ENCODE results near the gene IL4. TPM values are rescaled to one million over a fixed set of nuclear protein-coding genes. Genes with fewer than 3 reads are reported as not detected.
A peak's percentile ranks its signal among the peaks of the same experiment; 100 is the strongest.

IL4 gene
- total and polyA plus RNA-seq, 9 of the 15 experiments (the other 6 are each of a cell fraction or from before 2014, with no cell fraction given): 0.22 to 0.62 TPM; not detected in 7

DNA sequence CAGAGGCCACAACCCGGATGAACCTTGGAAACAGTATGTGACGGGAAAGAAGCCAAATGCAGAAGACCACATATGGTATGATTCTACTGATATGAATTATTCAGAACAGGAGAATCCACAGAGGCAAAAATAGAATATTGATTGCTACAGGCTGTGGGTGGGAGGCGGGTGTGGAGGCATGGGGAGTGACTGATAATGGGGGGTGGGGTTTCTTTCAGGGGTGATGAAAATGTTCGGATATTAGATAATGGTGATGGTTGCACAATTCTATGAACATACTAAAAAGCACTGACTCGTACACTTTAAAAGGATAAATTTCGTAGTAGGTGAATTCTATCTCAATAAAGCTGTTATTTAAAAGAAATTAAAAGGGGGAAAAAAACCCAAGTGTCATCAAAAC is 10.7 kb downstream of the IL4 start (continued):
- no peak for TF ChIP-seq ASH1L (IDR thresholded peaks at IDR 0.05; ENCODE audit: borderline replicate concordance, low read depth, partially characterized antibody)
- TF ChIP-seq ZSCAN29 (IDR thresholded peaks at IDR 0.05): no peak
- no peak for TF ChIP-seq FOXJ3 (CRISPR knock-in tag; IDR thresholded peaks at IDR 0.05)
- TF ChIP-seq BRF1 (IDR thresholded peaks at IDR 0.05; ENCODE audit: borderline replicate concordance, extremely low read depth, insufficient read length): no peak
- peak; percentile 89 for TF ChIP-seq CBFA2T3 (IDR thresholded peaks at IDR 0.05)
- no peak for TF ChIP-seq POLR2A (conservative IDR thresholded peaks at IDR 0.05)
- TF ChIP-seq, protein P1, sequence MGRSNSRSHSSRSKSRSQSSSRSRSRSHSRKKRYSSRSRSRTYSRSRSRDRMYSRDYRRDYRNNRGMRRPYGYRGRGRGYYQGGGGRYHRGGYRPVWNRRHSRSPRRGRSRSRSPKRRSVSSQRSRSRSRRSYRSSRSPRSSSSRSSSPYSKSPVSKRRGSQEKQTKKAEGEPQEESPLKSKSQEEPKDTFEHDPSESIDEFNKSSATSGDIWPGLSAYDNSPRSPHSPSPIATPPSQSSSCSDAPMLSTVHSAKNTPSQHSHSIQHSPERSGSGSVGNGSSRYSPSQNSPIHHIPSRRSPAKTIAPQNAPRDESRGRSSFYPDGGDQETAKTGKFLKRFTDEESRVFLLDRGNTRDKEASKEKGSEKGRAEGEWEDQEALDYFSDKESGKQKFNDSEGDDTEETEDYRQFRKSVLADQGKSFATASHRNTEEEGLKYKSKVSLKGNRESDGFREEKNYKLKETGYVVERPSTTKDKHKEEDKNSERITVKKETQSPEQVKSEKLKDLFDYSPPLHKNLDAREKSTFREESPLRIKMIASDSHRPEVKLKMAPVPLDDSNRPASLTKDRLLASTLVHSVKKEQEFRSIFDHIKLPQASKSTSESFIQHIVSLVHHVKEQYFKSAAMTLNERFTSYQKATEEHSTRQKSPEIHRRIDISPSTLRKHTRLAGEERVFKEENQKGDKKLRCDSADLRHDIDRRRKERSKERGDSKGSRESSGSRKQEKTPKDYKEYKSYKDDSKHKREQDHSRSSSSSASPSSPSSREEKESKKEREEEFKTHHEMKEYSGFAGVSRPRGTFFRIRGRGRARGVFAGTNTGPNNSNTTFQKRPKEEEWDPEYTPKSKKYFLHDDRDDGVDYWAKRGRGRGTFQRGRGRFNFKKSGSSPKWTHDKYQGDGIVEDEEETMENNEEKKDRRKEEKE (IDR thresholded peaks at IDR 0.05; ENCODE audit: borderline replicate concordance in 1 of 2, control insufficient read depth in 1 of 2, low read depth in 2 of 2, low read length in 1 of 2): no peak
- TF ChIP-seq DIDO1 (tag; IDR thresholded peaks at IDR 0.05; ENCODE audit: low read depth): no peak
- no peak for TF ChIP-seq ZBTB17 (CRISPR knock-in tag; IDR thresholded peaks at IDR 0.05)
- TF ChIP-seq, protein P2, sequence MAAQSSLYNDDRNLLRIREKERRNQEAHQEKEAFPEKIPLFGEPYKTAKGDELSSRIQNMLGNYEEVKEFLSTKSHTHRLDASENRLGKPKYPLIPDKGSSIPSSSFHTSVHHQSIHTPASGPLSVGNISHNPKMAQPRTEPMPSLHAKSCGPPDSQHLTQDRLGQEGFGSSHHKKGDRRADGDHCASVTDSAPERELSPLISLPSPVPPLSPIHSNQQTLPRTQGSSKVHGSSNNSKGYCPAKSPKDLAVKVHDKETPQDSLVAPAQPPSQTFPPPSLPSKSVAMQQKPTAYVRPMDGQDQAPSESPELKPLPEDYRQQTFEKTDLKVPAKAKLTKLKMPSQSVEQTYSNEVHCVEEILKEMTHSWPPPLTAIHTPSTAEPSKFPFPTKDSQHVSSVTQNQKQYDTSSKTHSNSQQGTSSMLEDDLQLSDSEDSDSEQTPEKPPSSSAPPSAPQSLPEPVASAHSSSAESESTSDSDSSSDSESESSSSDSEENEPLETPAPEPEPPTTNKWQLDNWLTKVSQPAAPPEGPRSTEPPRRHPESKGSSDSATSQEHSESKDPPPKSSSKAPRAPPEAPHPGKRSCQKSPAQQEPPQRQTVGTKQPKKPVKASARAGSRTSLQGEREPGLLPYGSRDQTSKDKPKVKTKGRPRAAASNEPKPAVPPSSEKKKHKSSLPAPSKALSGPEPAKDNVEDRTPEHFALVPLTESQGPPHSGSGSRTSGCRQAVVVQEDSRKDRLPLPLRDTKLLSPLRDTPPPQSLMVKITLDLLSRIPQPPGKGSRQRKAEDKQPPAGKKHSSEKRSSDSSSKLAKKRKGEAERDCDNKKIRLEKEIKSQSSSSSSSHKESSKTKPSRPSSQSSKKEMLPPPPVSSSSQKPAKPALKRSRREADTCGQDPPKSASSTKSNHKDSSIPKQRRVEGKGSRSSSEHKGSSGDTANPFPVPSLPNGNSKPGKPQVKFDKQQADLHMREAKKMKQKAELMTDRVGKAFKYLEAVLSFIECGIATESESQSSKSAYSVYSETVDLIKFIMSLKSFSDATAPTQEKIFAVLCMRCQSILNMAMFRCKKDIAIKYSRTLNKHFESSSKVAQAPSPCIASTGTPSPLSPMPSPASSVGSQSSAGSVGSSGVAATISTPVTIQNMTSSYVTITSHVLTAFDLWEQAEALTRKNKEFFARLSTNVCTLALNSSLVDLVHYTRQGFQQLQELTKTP (IDR thresholded peaks at IDR 0.05; ENCODE audit: low read depth in 1 of 2, partially characterized antibody in 2 of 2): no peak
- no peak for TF ChIP-seq PTTG1 (tag; IDR thresholded peaks at IDR 0.05; ENCODE audit: low read depth)
- TF ChIP-seq, protein P3, sequence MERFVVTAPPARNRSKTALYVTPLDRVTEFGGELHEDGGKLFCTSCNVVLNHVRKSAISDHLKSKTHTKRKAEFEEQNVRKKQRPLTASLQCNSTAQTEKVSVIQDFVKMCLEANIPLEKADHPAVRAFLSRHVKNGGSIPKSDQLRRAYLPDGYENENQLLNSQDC (CRISPR knock-in tag; IDR thresholded peaks at IDR 0.05): no peak
- TF ChIP-seq KAT2B (IDR thresholded peaks at IDR 0.05; ENCODE audit: low read depth, low read length): no peak
- TF ChIP-seq C11orf30 (IDR thresholded peaks at IDR 0.05; ENCODE audit: low read depth): no peak
- TF ChIP-seq, protein P4, sequence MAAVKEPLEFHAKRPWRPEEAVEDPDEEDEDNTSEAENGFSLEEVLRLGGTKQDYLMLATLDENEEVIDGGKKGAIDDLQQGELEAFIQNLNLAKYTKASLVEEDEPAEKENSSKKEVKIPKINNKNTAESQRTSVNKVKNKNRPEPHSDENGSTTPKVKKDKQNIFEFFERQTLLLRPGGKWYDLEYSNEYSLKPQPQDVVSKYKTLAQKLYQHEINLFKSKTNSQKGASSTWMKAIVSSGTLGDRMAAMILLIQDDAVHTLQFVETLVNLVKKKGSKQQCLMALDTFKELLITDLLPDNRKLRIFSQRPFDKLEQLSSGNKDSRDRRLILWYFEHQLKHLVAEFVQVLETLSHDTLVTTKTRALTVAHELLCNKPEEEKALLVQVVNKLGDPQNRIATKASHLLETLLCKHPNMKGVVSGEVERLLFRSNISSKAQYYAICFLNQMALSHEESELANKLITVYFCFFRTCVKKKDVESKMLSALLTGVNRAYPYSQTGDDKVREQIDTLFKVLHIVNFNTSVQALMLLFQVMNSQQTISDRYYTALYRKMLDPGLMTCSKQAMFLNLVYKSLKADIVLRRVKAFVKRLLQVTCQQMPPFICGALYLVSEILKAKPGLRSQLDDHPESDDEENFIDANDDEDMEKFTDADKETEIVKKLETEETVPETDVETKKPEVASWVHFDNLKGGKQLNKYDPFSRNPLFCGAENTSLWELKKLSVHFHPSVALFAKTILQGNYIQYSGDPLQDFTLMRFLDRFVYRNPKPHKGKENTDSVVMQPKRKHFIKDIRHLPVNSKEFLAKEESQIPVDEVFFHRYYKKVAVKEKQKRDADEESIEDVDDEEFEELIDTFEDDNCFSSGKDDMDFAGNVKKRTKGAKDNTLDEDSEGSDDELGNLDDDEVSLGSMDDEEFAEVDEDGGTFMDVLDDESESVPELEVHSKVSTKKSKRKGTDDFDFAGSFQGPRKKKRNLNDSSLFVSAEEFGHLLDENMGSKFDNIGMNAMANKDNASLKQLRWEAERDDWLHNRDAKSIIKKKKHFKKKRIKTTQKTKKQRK (IDR thresholded peaks at IDR 0.05; ENCODE audit: borderline replicate concordance, low read depth, low read length): no peak

Measured in K562 (cell line).